Pons (tissue), 1 donor: ENCODE measurements around the gene SETD6.

Source experiments
- DNase-seq: peaks from one replicate; pipeline ENCODE4 v3.0.0-alpha.2; 2016; ENCODE audit warnings: low spot score

The SETD6 gene

DNA sequence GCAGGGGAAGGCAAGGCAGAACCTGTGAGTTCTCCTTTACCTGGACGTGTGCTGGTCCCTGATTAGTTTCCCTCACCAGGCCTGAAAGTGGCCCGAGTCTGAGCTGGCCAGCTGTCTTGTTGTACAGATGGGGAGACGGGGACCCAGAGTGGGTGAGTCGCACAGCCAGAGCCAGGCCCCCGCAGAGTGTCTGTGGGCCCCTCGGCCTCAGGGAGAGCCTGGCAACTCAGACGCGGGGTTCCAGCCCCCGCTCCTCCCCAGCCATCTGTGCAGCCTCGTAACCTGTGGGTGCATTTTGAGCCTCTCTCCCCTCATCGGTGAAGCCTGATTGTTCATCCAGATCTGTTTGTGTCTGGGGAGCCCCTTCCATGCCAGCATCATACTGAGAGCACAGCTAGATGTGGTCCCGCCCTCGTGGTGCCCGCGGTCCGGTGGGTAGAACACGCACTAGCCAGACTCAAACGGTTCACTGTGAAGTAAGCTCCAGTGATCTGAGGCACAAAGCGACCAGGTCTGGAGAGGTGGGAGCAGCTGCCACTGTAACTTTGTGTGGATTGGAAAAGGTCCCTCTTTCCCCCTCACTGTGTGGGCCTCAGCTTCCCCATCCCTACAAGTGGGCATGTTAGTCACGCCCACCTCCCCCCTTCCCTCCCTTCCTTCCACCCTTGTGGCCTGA is 21.4 kb upstream of the SETD6 start:
- DNase-seq = no peak

DNA sequence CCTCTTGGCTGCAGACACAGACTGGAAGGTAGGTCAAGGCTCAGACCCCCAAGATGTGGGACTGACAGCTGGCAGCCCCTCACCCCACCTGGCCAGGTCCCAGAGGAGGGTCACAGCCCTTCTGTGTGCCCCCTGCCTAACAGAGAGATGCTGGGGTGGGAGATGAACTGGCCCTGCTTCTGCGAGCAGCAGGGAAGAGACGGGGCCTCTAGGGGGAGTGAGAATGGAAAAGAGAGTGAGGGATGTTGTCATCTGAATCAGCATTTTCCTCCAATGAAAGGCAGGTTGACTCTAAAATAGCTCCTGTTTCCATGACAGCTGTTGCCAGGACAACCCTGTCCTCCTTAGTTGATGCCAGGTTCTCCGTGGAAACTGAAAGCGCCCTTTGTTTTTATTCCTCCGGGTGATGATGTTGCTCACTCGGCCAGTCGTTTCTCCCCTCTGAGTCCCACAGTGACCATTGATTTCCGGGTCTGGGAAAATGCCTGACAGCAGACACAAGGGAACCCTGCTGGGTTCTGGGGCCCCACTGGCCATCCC is 20.3 kb upstream of the SETD6 start:
- peak; percentile 98 for DNase-seq

DNA sequence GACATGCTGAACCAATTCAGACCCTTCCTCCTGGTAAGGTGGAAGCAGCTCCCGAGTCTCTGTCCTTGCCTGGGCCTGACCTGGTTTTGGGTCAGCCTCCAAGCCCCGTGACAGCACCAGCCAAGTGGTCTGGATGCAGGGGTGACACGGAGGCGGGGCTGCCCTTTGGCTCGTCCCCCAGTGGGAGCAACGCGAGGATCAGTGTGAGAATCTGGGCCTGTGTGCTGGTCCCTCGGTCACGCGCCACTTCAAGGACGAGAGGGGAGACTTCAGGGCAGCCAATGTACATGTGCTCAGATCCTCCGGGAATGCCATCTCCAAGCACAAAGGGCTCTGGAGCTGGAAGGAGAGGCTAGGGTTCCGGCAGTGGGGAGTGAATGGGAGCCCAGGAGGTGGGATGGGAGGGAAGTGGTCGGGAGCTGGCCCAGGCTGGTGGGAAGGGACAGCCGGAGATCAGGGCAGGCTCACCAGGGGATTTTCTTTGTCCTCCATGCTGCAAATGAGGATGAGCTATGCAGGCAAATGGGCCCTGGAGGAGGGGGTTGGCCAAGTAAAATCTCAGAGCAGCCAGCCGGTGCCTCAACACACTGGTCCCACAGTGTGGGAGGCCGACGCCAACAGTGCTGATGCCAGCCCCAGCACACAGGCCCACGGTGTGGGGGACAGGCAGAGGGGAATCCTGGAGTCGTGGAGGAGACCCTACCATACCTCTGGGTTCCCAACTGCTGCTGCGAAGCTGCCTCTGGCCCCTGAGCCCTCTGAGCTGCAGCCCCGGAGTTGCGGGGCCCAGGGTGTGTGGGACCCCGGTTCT is 19.6 kb upstream of the SETD6 start:
- DNase-seq = peak; percentile 75

DNA sequence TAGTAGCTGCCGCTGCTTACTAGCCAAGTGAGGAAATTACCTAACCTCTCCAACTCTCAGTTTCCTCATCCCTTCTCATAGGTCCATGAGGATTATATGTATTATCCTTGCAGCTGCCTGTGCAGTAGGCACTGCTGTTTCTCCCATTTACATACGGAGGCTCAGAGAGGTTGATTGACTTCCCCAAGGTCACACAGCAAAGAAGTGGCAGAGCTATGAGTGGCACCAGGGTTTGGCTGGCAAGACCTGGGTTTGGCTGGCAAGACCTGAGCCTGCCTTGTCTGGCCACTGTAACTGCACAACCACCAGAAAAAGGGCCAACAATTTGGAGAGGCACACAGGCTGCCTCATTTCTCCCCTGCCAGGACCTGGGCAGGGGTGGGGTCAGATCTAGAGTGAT is 17.8 kb upstream of the SETD6 start:
- no peak for DNase-seq

DNA sequence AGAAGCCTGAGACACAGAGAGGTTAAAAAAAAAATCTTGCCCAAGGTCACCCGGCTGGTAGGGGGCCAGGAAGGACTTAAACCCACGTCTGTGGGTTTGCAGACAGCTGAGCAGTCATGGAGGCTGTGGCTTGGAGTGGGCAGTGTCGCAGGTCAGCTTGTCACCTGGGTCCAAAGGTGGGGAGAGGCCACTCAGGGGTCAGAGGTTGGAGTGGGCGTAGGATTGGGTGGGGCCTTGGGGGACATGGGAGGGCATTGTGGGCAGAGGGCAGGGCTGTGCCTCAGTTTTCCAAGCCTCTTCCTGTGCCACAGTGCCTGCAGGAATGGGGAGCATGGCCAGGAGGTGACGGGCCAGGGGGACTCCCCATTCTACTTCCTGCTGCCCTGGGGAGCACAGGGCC is 17.4 kb upstream of the SETD6 start:
- no peak for DNase-seq

DNA sequence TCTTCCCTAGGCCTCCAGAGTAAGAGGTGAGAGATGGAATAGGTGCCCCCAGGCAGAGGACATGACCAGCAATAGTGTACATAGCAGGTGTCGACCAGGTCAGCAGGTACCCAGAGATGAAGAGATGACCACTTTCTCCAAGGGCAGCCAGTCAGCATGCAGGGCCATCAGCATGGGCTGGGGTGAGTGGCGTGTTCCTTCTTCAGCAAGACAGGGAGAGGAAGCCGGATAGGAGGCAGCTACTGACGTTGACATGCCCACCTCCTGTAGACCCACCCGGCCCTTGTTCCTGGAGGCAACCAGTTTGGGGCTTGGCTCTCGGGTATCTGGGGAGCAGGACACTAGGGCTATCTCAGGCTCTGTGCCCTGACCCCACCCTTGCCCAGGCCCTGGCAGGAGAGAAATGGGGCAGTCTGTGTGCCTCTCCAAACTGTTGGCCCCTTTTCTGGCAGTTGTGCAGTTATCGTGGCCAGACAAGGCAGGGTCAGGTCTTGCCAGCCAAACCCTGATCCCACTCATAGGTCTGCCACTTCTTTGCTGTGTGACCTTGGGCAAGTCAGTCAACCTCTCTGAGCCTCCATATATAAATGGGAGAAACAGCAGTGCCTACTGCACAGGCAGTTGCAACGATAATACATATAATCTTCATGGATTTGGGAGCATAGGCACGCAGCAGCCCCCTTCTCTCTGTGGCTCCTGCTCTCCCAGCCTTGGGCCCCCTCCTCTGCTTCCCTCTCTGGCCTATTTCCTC is 16.8 kb upstream of the SETD6 start:
- no peak for DNase-seq

DNA sequence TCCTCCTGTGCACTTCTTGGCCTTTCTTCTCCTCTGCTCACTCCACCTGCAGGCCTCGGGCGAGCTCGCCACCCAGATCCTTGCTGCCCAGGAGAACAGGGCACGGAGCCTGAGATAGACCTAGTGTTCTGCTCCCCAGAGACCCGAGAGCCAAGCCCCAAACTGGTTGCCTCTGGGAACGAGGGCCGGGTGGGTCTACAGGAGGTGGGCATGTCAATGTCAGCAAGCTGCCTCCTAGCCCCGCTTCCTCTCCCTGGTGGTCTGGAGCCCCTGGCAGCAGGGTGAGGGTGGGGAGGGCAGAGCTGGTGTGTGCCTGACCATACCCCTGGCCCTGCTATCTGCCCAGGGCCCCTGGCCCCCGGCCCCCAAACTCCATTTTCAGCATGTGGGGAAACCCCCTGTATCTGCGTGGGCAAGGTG is 16.2 kb upstream of the SETD6 start:
- DNase-seq = no peak

DNA sequence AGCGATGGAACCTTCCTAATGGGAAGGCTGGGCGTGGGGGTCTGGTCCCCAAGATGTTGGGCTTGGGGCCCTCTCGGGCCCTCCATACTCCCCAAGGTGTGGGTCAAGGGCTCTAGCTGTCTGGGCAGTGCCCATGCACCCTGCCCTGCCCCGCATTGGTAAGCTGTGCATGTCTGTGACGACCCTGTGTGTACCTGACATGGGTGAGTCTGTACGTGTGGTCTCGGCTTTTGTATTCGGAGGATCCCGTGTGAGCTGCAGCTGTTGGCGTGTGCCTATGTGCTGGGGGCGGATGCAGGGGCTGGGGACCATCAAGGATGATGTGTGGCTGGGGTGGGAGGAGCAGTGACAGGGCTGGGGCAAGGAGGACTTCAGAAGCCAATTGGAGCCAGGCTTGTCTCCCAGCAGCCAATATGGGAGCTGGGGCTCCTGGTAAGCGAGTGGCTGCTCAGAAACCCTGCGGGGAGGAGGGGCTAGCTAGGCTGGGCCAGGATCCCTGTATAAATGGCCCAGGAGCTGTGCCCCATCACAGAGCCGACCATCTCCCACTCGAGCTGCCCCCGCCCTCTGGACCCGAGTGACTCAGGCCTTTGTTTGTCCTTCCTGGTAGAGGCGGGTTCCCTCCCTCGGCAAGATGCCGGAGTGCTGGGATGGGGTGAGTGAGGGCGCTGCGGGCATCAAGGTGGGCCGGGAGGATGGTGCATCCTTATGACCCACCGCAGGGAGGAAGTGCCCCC is 15.5 kb upstream of the SETD6 start, which contains the start of gene NDRG4:
NDRG4 (plus strand) TSS at position 529 of the 737 bp plus-strand sequence; CDS start at position 635, 106 bp downstream.
- DNase-seq = peak; percentile 94

DNA sequence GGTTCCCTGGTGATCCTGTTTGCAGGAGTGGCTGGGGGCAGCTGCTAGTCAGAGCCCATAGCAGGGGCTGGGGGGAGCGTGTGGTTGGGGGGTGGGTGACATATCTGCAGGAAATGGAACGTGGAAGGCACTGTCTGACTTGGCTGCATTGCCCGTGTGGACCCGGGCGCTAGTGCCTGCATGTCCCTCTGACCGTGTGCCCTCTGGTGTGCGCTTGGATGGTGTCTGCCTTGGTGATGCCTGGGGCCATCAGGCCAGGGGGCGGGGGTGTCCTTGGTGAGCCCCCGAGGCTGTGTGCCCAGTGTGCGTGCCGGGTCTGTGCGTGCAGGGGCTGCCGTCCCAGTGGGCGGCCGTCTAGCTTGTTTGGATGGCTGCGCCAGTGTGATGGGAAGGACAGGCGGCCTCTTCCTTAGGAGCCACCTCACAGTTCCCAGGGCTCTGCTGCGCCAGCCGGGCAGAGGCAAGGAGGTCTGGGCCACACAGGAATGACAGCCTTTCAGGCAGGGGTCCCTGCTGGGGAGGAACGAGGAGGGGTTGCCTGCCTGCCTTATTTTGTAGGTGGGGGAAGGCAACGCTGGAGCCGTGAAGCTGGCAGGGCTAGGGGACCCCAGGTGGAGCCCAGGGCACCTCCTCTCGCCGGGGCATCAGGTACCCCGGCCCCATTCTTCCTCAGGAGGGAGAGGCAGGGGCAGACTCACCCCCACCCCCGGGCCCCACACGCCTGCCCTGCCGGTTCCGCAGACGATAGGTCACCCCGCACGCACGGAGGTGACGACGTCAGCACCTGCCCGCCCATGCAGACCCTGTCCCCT is 14.7 kb upstream of the SETD6 start:
- DNase-seq = no peak

DNA sequence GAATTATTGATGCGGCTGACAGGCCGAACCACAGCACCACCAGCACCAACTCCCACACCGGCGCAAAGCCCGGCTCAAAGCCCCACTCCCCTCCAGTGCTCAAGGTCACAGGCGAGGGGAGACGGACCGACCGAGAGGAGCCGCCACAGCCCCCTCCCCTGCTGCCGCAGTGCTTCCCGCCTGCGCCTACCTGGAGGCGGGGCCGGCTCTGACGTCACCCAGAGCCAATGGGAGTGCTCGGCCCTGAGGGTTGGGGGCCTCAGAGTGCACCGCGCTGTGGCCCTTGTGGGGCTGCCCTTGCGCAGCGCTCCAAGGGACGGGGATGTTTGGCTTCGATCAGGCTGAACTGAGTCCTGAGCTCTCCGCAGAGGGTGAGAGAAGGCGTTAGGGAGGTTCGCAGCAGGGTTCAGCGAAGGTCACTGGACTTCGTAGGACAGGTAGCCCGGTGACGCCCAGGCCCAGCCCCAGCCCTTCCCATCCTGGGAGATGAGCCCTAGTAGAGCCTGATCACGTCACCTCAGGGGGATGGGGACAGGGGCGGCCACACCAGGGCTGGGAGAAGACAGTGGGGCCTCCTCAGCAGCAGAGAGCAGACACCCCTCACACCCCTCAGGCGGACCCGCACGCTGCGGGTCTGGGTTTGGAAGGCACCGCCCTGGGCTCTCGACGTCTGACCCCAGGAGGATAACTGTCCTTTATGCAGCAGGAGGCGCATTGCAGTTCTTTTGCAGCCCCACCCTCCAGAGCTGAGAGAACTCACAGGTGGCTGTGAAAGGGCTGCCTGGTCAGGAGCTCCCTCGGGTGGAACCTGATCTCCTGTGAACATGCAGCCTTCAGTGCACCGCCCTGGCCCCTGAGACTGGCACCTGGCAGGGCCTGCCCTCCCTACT is 13.8 kb upstream of the SETD6 start:
- DNase-seq = no peak

DNA sequence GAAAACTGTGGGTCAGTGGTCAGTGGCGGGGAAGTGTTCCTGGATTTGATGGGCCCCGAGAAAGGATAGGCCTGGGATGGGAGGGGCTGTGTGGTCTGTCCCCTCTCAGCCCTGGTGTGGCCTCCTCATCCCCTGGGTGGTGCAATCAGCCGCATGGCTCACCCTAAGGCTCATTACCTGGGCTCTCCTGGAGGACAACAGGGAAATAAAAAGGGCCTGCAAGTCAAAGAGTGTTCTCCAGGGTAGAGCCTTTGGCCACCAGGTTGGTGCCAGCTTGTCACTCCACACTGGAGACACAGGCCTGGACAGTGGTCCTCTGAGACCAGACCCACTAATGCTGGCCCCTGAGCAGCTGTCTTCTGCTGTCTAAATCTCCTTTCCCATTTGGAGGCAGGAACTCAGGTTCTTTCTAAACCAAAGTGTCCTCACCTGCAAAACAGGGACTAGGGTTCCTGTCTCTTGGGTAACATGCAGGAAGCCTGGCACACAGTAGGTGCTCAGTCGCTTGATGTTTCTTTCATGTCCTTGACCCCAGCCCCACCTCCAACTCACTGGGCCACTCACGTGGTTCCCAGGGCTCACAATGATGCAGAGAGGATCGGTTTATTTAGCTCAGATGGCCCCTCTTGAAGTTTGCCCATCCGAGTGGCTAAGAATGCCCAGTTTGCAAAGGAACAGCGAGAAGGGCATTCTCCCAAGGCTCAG is 12.9 kb upstream of the SETD6 start:
- DNase-seq = no peak

DNA sequence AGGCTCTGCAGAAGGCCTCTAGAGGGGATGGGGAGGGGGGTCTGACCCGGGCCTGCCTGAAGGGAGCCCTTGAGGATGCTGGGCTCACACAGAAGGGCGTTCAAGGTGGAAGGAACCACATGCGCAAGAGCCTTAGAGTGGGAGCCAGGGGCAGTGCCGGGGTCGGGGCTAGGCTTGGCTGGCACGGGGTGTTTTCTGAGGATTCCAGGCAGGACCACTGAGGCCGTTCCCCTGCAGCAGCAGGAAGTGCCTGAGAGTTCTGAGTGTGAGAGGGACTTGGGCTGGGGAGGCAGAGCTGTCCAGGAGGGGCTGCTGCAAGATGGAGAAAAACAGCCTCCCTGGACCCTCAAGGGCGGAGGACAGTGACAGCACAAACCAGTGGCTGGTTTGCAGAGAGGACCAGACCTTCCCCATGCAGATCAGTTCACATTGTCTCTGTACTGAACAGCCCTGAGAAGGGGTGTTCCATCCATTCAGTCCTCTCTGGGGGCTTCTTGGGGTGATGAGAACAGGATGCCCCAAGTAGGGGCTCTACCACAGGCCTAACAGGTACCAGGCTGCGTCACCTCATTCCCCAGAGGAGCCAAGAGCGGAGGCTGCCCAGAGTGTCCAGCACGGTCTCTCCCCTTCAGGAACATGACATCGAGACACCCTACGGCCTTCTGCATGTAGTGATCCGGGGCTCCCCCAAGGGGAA is 12.0 kb upstream of the SETD6 start:
- DNase-seq = no peak

DNA sequence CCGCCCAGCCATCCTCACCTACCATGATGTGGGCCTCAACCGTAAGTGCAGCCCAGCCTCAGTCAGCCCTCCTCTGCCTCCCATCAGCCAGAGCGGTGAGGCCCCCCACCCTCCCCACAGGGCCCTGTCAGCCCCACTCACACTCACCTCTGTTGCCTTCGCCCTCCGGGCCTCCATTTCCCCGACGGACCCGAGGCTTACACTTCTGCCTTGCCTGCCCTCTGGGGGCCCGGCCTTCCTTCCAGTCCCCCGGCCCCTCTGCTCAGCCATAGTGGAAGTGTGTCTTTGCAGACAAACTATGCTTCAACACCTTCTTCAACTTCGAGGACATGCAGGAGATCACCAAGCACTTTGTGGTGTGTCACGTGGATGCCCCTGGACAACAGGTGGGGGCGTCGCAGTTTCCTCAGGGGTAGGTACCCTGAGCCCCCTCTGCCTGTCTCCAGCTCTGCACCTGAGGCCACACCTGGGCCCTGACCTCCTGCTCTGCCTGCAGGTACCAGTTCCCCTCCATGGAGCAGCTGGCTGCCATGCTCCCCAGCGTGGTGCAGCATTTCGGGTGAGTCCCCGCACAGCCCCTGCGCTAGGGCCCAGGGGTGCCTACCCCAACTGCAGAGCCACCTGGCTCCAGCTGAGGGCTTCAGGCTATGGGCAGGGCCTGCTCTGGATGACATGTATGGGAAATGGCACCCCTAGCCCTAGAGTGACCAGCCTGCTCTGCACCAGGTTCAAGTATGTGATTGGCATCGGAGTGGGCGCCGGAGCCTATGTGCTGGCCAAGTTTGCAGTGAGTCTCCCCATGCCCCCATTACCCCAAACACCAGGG is 11.2 kb upstream of the SETD6 start:
- DNase-seq = no peak

DNA sequence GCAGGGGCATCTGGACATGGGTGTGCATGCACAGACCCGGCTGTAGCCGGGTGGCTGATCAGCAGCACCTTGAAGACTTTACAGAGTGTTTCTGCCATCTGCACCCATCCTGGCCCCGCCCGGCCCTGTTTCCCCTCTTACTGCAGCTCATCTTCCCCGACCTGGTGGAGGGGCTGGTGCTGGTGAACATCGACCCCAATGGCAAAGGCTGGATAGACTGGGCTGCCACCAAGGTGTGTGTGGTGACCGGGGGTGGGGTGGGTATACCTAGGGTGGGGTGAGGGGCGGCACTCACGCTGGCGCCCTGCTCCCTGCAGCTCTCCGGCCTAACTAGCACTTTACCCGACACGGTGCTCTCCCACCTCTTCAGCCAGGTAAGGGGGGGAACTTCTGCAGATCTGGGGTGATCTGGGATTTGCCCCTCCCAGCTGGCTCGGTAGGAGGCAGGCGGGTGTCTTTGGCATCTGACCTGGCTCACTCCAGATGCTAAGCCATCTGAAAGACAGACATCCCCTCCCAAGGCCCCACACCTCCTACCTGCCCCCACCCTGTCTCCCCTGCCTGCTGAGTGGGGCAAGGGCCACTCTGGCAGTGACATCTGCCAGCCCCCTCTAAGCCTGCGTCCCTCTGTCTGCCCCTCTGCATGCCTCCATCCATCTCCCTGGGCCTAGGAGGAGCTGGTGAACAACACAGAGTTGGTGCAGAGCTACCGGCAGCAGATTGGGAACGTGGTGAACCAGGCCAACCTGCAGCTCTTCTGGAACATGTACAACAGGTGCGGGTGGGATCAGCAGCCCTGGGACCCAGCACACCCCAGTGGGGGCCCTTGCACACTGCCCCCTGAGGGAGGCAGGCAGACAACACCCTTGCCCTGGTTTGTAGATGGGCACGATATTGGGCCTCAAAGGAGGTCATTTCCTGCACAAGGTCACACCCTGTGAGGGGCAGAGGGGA is 8.8 kb upstream of the SETD6 start:
- no peak for DNase-seq

DNA sequence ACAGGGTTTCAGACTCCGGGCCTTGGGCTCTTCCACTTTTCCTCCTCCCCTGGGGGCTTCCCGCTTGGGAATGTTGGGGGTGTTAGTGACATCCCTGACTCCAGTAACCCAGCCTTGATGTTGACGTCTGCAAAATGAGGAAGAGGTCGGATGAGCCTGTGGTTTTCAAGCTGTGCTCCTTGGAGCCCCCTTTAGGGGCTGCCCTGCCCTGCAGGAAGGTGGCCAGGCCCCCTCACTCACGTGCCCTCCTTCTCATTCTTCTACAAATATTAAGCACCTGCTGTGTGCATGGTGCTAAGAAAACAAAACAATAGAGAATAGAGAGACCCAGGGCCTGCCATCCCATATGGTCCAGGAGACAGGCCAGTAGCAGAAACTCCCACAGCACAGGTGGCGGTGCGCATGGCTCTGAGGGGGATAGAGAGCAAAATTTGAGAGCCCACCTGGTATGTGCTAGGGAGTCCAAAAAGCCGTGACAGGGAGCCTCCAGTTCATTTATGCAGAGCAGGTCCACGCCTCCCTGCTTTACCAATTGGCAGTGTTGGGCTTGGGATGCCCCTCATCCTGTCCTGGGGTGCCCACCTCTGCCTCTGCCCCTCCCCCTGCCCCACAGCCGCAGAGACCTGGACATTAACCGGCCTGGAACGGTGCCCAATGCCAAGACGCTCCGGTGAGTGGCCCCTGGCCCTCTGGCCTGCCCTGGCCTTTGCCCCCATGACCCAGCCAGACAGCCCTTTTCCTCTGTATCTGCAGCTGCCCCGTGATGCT is 7.9 kb upstream of the SETD6 start:
- DNase-seq = no peak
